ENCODE measurements around the gene TPPP.

TPPP gene

GRCh38 chr5:657570-657969 is 35.6 kb downstream of the TPPP start:
- peaks cover 22% of the 10 kb centered on the region for H3K36me3 ChIP-seq (replicated peaks; ENCODE audit: low read depth, low read length)
- TF ChIP-seq CTCF (IDR thresholded peaks at IDR 0.05; ENCODE audit: low read depth, low read length) (no peak), EZH2phosphoT487 (IDR thresholded peaks at IDR 0.05; ENCODE audit: low read depth) (no peak)
- H3K27ac ChIP-seq (ENCODE audit: low read length), result no peak overlapping the region
- no peaks in the 10 kb centered on the region for H3K9me3 ChIP-seq (ENCODE audit: insufficient read depth, low read length)
- no peaks in the 10 kb centered on the region for H3K79me2 ChIP-seq (ENCODE audit: low read length)
- H3K4me2 ChIP-seq (ENCODE audit: low read length), result no peak overlapping the region
- H4K20me1 ChIP-seq (ENCODE audit: insufficient read depth, low read length), result no peaks in the 10 kb centered on the region
- H2AFZ ChIP-seq (ENCODE audit: low read depth, low read length), result no peak overlapping the region
- H3K9ac ChIP-seq (ENCODE audit: low read length), result no peak overlapping the region
- no peaks in the 10 kb centered on the region for H3K4me1 ChIP-seq (ENCODE audit: low read length)
- H3K27me3 ChIP-seq (ENCODE audit: low read depth, low read length), result no peaks in the 10 kb centered on the region
- no peak overlapping the region for H3K4me3 ChIP-seq (ENCODE audit: low read length)

- Histone ChIP-seq H3K9me3 (ENCODE audit: insufficient read depth, low read length) (no peaks in the 10 kb centered on the region), H3K27me3 (ENCODE audit: low read depth, low read length) (no peaks in the 10 kb centered on the region), H3K79me2 (ENCODE audit: low read length) (no peaks in the 10 kb centered on the region), H2AFZ (ENCODE audit: low read depth, low read length) (no peak overlapping the region), H3K4me3 (ENCODE audit: low read length) (no peak overlapping the region), H3K4me1 (ENCODE audit: low read length) (no peaks in the 10 kb centered on the region), H3K36me3 (replicated peaks; ENCODE audit: low read depth, low read length) (peaks cover 22% of the 10 kb centered on the region), H3K27ac (ENCODE audit: low read length) (no peak overlapping the region), H4K20me1 (ENCODE audit: insufficient read depth, low read length) (no peaks in the 10 kb centered on the region), H3K9ac (ENCODE audit: low read length) (no peak overlapping the region), H3K4me2 (ENCODE audit: low read length) (no peak overlapping the region)
- TF ChIP-seq EZH2phosphoT487 (IDR thresholded peaks at IDR 0.05; ENCODE audit: low read depth) (no peak), CTCF (IDR thresholded peaks at IDR 0.05; ENCODE audit: low read depth, low read length) (no peak)
Observed at GRCh38 chr5:655406-655805, 37.7 kb downstream of the TPPP start.

GRCh38 chr5:654071-654778 is 38.9 kb downstream of the TPPP start:
- Histone ChIP-seq H2AFZ (ENCODE audit: low read depth, low read length) (no peak overlapping the region), H3K4me2 (ENCODE audit: low read length) (no peak overlapping the region), H4K20me1 (ENCODE audit: insufficient read depth, low read length) (no peaks in the 10 kb centered on the region), H3K9ac (ENCODE audit: low read length) (no peak overlapping the region), H3K27ac (ENCODE audit: low read length) (no peak overlapping the region), H3K79me2 (ENCODE audit: low read length) (no peaks in the 10 kb centered on the region), H3K4me3 (ENCODE audit: low read length) (no peak overlapping the region), H3K36me3 (replicated peaks; ENCODE audit: low read depth, low read length) (peaks cover 16% of the 10 kb centered on the region), H3K27me3 (ENCODE audit: low read depth, low read length) (no peaks in the 10 kb centered on the region), H3K9me3 (ENCODE audit: insufficient read depth, low read length) (no peaks in the 10 kb centered on the region), H3K4me1 (ENCODE audit: low read length) (no peaks in the 10 kb centered on the region)
- TF ChIP-seq EZH2phosphoT487 (IDR thresholded peaks at IDR 0.05; ENCODE audit: low read depth), result no peak

GRCh38 chr5:652773-653350 is 40.3 kb downstream of the TPPP start:
- no peaks in the 10 kb centered on the region for H3K9me3 ChIP-seq (ENCODE audit: insufficient read depth, low read length)
- H3K4me3 ChIP-seq (ENCODE audit: low read length), result no peak overlapping the region
- H3K27me3 ChIP-seq (ENCODE audit: low read depth, low read length), result no peaks in the 10 kb centered on the region
- peaks cover 13% of the 10 kb centered on the region for H3K36me3 ChIP-seq (replicated peaks; ENCODE audit: low read depth, low read length)
- H4K20me1 ChIP-seq (ENCODE audit: insufficient read depth, low read length), result no peaks in the 10 kb centered on the region
- no peak overlapping the region for H2AFZ ChIP-seq (ENCODE audit: low read depth, low read length)
- no peak overlapping the region for H3K27ac ChIP-seq (ENCODE audit: low read length)
- H3K79me2 ChIP-seq (ENCODE audit: low read length), result no peaks in the 10 kb centered on the region
- H3K9ac ChIP-seq (ENCODE audit: low read length), result no peak overlapping the region
- H3K4me1 ChIP-seq (ENCODE audit: low read length), result no peaks in the 10 kb centered on the region
- no peak overlapping the region for H3K4me2 ChIP-seq (ENCODE audit: low read length)
- TF ChIP-seq EZH2phosphoT487 (IDR thresholded peaks at IDR 0.05; ENCODE audit: low read depth) (no peak), CTCF (IDR thresholded peaks at IDR 0.05; ENCODE audit: low read depth, low read length) (no peak)

Data from OCI-LY3 (cell line).